ENCODE data around the gene TRPM8.
A peak's percentile ranks its signal among the peaks of the same experiment; 100 is the strongest.
"Not testable (repeated sequence)": the region's sequence is repeated elsewhere in the genome, so short reads cannot be mapped to it uniquely, and the experiment has no call there.

TRPM8 gene

GRCh38 chr2:233917116-233917515 is at the start of gene TRPM8:
Gene TRPM8, plus strand, starts transcription at chr2:233917373. Its CDS starts 9,165 bp downstream, at chr2:233926538.
- no peak within 1 kb of the TSS for H3K27ac ChIP-seq
- TF ChIP-seq CTCF (IDR thresholded peaks at IDR 0.05) (no peak), ZFX (IDR thresholded peaks at IDR 0.05; ENCODE audit: borderline replicate concordance) (no peak)

GRCh38 chr2:233867993-233868532 is 49.1 kb upstream of the TRPM8 start, which contains the start of gene MSL3B:
Gene MSL3B, minus strand, starts transcription at chr2:233868386.
- H3K27ac ChIP-seq, result peak within 1 kb of the TSS; percentile 86
- TF ChIP-seq ZFX (IDR thresholded peaks at IDR 0.05; ENCODE audit: borderline replicate concordance) (no peak), CTCF (IDR thresholded peaks at IDR 0.05) (no peak)

DNA sequence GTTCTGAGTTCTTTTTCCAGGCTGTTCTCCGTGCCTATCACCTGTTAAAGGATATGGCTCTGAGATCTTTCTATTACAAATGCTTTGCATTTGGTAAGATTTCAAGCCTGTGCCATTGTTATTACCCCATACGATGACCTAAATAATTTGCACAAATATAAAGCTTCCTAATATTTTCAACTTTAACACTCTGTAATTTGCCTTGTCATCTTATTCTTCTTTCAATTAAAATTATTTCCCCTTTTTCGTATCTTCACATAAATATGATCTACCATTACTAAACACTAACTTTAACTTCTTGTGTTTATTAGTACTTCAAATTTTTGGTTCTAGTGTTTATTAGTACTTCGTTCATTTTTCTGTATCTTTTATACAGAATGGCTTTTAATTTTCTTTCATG is 45.7 kb upstream of the TRPM8 start:
- no peak overlapping the region for H3K27ac ChIP-seq
- TF ChIP-seq ZFX (IDR thresholded peaks at IDR 0.05; ENCODE audit: borderline replicate concordance) (no peak), CTCF (IDR thresholded peaks at IDR 0.05) (no peak)

GRCh38 chr2:233872125-233872524 is 45.0 kb upstream of the TRPM8 start:
- not testable (repeated sequence) for H3K27ac ChIP-seq

DNA sequence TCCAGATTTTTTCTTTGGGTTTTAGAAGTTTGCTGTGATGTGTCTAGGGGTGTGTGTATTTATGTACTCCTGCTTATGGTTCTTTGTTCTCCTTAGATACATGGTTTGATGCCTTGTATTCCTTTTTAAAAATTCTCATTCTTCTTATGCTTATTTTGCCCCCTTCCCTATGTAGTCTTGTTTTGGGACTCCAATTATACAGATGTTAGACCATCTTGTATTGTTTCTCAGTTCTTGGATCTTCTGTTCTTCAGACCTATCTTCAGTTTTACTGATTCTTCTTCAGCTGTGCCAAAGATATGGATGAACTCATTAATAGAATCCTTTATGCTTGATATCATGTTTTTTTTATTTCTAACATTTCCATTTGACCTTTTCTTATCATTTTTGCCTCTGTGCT is 34.8 kb upstream of the TRPM8 start:
- no peak for TF ChIP-seq CTCF (IDR thresholded peaks at IDR 0.05)
- TF ChIP-seq ZFX (IDR thresholded peaks at IDR 0.05; ENCODE audit: borderline replicate concordance), result no peak
- no peak overlapping the region for H3K27ac ChIP-seq

GRCh38 chr2:233892793-233893192 is 24.4 kb upstream of the TRPM8 start:
- H3K27ac ChIP-seq, result no peak overlapping the region
- TF ChIP-seq ZFX (IDR thresholded peaks at IDR 0.05; ENCODE audit: borderline replicate concordance) (no peak), CTCF (IDR thresholded peaks at IDR 0.05) (no peak)

DNA sequence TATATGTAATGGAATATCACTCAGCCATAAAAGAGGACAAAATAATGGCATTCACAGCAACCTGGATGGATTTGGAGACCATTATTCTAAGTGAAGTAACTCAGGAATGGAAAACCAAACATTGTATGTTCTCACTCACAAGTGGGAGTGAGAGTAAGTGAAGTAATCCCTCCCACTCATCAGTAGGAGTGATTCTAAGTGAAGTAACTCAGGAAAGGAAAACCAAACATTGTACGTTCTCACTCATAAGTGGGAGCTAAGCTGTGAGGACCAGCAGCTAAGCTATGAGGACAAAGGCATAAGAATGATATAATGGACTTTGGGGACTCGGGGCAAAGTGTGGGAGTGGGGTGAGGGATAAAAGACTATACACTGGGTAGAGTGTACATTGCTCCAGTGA is 20.9 kb upstream of the TRPM8 start:
- H3K27ac ChIP-seq, result not testable (repeated sequence)

DNA sequence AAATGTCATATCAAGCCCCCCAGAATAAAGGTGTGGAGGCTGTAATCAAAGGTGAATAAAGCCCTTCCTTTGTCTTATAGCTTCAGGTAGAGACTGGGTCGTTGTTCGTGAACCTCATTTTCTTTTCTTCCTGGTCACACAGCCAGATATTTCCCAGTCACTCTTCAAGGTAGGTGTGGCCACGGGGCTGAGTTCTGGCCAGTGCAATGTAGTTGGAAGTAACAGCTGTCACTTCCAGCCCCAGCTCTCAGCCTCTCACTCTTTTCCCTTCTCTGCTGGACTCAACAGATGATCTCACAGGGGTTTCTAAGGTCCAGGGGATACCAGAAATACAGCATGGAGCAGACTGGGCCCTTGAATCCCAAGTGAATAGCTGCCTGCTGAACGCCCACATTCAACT is 15.8 kb upstream of the TRPM8 start:
- H3K27ac ChIP-seq, result no peak overlapping the region
- TF ChIP-seq CTCF (IDR thresholded peaks at IDR 0.05), result no peak
- TF ChIP-seq ZFX (IDR thresholded peaks at IDR 0.05; ENCODE audit: borderline replicate concordance), result no peak

Data from 22Rv1 (cell line).